Loucy (cell line): Measurements from ENCODE around the gene FAM120B.

Experiments
- H2AFZ ChIP-seq: fragments of 200-600 bp; sonication (generic); 2 replicates; pipeline ENCODE4 v1.6.0; 2016; ENCODE audit warnings: antibody characterized with exemption, mild to moderate bottlenecking, low read length, moderate library complexity
- H3F3A ChIP-seq: fragments of 200-600 bp; 2 replicates; pipeline ENCODE4 v1.6.0; 2016; ENCODE audit warnings: antibody characterized with exemption, low read depth, mild to moderate bottlenecking
- H3K27me3 ChIP-seq: fragments of 200-600 bp; sonication (generic); 2 replicates; pipeline ENCODE4 v1.6.1; 2014; ENCODE audit warnings: low read length, mild to moderate bottlenecking; ENCODE audit not compliant: insufficient read depth, poor library complexity, severe bottlenecking
- H3K36me3 ChIP-seq: fragments of 200-600 bp; sonication (generic); 2 replicates; pipeline ENCODE4 v1.6.1; 2016; ENCODE audit warnings: low read length; ENCODE audit not compliant: insufficient read depth
- H3K4me1 ChIP-seq: fragments of 200-600 bp; sonication (generic); 2 replicates; pipeline ENCODE4 v1.5.1; 2014; ENCODE audit warnings: low read length, mild to moderate bottlenecking; ENCODE audit not compliant: insufficient read depth, poor library complexity, severe bottlenecking
- H3K4me2 ChIP-seq: fragments of 200-600 bp; sonication (generic); 2 replicates; pipeline ENCODE4 v1.6.0; 2014; ENCODE audit warnings: antibody characterized with exemption, low read length, low read depth, mild to moderate bottlenecking; ENCODE audit not compliant: poor library complexity, severe bottlenecking
- H3K4me3 ChIP-seq: fragments of 200-600 bp; sonication (generic); 2 replicates; pipeline ENCODE4 v1.5.1; 2014; ENCODE audit warnings: low read length, mild to moderate bottlenecking, mixed read lengths; ENCODE audit not compliant: poor library complexity, severe bottlenecking
- H3K79me2 ChIP-seq: fragments of 200-600 bp; sonication (generic); 2 replicates; pipeline ENCODE4 v1.6.1; 2014; ENCODE audit warnings: low read length; ENCODE audit not compliant: insufficient read depth
- H3K9ac ChIP-seq: fragments of 200-600 bp; sonication (generic); 2 replicates; pipeline ENCODE4 v1.6.0; 2014; ENCODE audit warnings: mild to moderate bottlenecking, low read depth, low read length, moderate library complexity; ENCODE audit not compliant: poor library complexity, severe bottlenecking
- H3K9me2 ChIP-seq: fragments of 200-600 bp; sonication (generic); replicated peaks from 2 replicates; pipeline ENCODE4 v1.6.1; 2016; ENCODE audit warnings: low read depth, low read length, mixed read lengths
- H3K9me3 ChIP-seq: fragments of 200-600 bp; sonication (generic); 2 replicates; pipeline ENCODE4 v1.6.1; 2014; ENCODE audit warnings: mild to moderate bottlenecking, antibody characterized with exemption, low read length, low read depth; ENCODE audit not compliant: insufficient read depth
- H4K20me1 ChIP-seq: fragments of 200-600 bp; sonication (generic); 2 replicates; pipeline ENCODE4 v1.6.0; 2014; ENCODE audit warnings: antibody characterized with exemption, low read length, mild to moderate bottlenecking; ENCODE audit not compliant: insufficient read depth, poor library complexity, severe bottlenecking
- CTCF ChIP-seq: fragments of 200-600 bp; sonication (generic); conservative IDR thresholded peaks from 2 replicates; pipeline ENCODE4 v1.5.1; 2014; ENCODE audit warnings: mild to moderate bottlenecking, antibody characterized with exemption, low read length
- EZH2phosphoT487 ChIP-seq: fragments of 200-600 bp; IDR thresholded peaks from 2 replicates; pipeline ENCODE4 v1.6.1; 2018; ENCODE audit warnings: antibody characterized with exemption, mild to moderate bottlenecking, moderate library complexity, borderline replicate concordance

FAM120B gene

GRCh38 chr6:170288091-170288631 is 18.4 kb upstream of the FAM120B start:
- Histone ChIP-seq H3K36me3 (no peaks in the 10 kb centered on the region), H3K9ac (no peak overlapping the region), H3K27me3 (no peaks in the 10 kb centered on the region), H3F3A (no peaks in the 10 kb centered on the region), H2AFZ (no peak overlapping the region), H3K9me3 (no peaks in the 10 kb centered on the region), H4K20me1 (no peaks in the 10 kb centered on the region), H3K4me2 (no peak overlapping the region), H3K9me2 (no peaks in the 10 kb centered on the region), H3K4me1 (peaks cover 3% of the 10 kb centered on the region), H3K4me3 (no peak overlapping the region), H3K79me2 (no peaks in the 10 kb centered on the region)
- TF ChIP-seq EZH2phosphoT487 (no peak), CTCF (no peak)

GRCh38 chr6:170288852-170289179 is 17.7 kb upstream of the FAM120B start:
- no peaks in the 10 kb centered on the region for H3K9me3 ChIP-seq
- H4K20me1 ChIP-seq, result no peaks in the 10 kb centered on the region
- no peak overlapping the region for H3K9ac ChIP-seq
- H2AFZ ChIP-seq, result no peak overlapping the region
- no peaks in the 10 kb centered on the region for H3K9me2 ChIP-seq
- H3K36me3 ChIP-seq, result no peaks in the 10 kb centered on the region
- H3F3A ChIP-seq, result no peaks in the 10 kb centered on the region
- no peak overlapping the region for H3K4me3 ChIP-seq
- H3K27me3 ChIP-seq, result no peaks in the 10 kb centered on the region
- H3K4me2 ChIP-seq, result no peak overlapping the region
- H3K79me2 ChIP-seq, result no peaks in the 10 kb centered on the region
- H3K4me1 ChIP-seq, result peaks cover 5% of the 10 kb centered on the region
- TF ChIP-seq EZH2phosphoT487 (no peak), CTCF (no peak)

- no peak for TF ChIP-seq EZH2phosphoT487
- no peak for TF ChIP-seq CTCF
- Histone ChIP-seq H4K20me1 (no peaks in the 10 kb centered on the region), H3K9me3 (no peaks in the 10 kb centered on the region), H3K79me2 (no peaks in the 10 kb centered on the region), H3K9ac (no peak overlapping the region), H3K27me3 (no peaks in the 10 kb centered on the region), H3K4me3 (no peak overlapping the region), H3K36me3 (no peaks in the 10 kb centered on the region), H2AFZ (no peak overlapping the region), H3K4me2 (no peak overlapping the region), H3K9me2 (no peaks in the 10 kb centered on the region), H3F3A (no peaks in the 10 kb centered on the region), H3K4me1 (peaks cover 10% of the 10 kb centered on the region)
These were observed 17.2 kb upstream of the FAM120B start for GRCh38 chr6:170289180-170289931.
